Spleen (tissue), 11 donors: ENCODE results near the gene PCDH19. TPM values are rescaled to one million over a fixed set of nuclear protein-coding genes. Genes with fewer than 3 reads are reported as not detected.
A peak's percentile ranks its signal among the peaks of the same experiment; 100 is the strongest.

Experiments used
- DNase-seq: peaks from one replicate; pipeline ENCODE4 v3.0.0-alpha.2; 2020
- H3K27ac ChIP-seq, 8 donors: fragments of 200-600 bp; sonication (generic) in 7 of 8; 1 replicate in 4 of 8; 2 replicates in 4 of 8; pipeline versions ENCODE4 v1.5.0 to v1.8.0; 2016 to 2021; ENCODE audit warnings: inconsistent platforms in 4 of 8, mild to moderate bottlenecking in 4 of 8, moderate library complexity in 1 of 8
- H3K27me3 ChIP-seq, 7 donors: fragments of 200-600 bp; sonication (generic) in 6 of 7; replicated peaks in 1 of 7; 1 replicate in 4 of 7; 2 replicates in 3 of 7; pipeline versions ENCODE4 v1.5.0 to v1.8.0; 2016 to 2021; ENCODE audit warnings: inconsistent platforms in 3 of 7, mild to moderate bottlenecking in 1 of 7
- H3K36me3 ChIP-seq, 6 donors: fragments of 200-600 bp; sonication (generic) in 5 of 6; 1 replicate in 4 of 6; 2 replicates in 2 of 6; pipeline versions ENCODE4 v1.5.0 to v1.8.0; 2016 to 2021; ENCODE audit warnings: inconsistent platforms in 2 of 6
- H3K4me1 ChIP-seq, 6 donors: fragments of 200-600 bp; sonication (generic) in 5 of 6; 1 replicate in 3 of 6; 2 replicates in 3 of 6; pipeline versions ENCODE4 v1.5.0 to v1.8.0; 2016 to 2021; ENCODE audit warnings: inconsistent platforms in 3 of 6
- H3K4me3 ChIP-seq, 8 donors: fragments of 200-600 bp; sonication (generic) in 7 of 8; 1 replicate in 4 of 8; 2 replicates in 4 of 8; pipeline versions ENCODE4 v1.5.0 to v1.8.0; 2016 to 2021; ENCODE audit warnings: inconsistent platforms in 4 of 8, mild to moderate bottlenecking in 4 of 8, moderate library complexity in 2 of 8
- H3K9me3 ChIP-seq, 8 donors: fragments of 200-600 bp; sonication (generic) in 7 of 8; 1 replicate in 4 of 8; 2 replicates in 4 of 8; pipeline versions ENCODE4 v1.5.0 to v1.8.0; 2016 to 2021; ENCODE audit warnings: inconsistent platforms in 4 of 8
- POLR2A ChIP-seq, 3 donors: fragments of 450-650 bp; IDR thresholded peaks; one replicate each; pipeline ENCODE4 v1.5.1; 2017; ENCODE audit warnings: antibody characterized with exemption in 3 of 3, mild to moderate bottlenecking in 1 of 3
- POLR2AphosphoS5 ChIP-seq, 3 donors: sonication (generic); formaldehyde crosslinking; IDR thresholded peaks; one replicate each; pipeline ENCODE4 v1.5.1; 2017; ENCODE audit warnings: antibody characterized with exemption in 3 of 3
- WGBS, 5 donors: extraction: QIAGEN DNeasy Blood & Tissue Kit in 3 of 5; methylation state at CpG; one replicate each; pipeline versions ENCODE4 v1.1.5 to v1.1.7; 2013 to 2018; 5-methylcytosine and 5-hydroxymethylcytosine counted together
- intact Hi-C: fragments of 100-400 bp; cut with DNase I; formaldehyde crosslinking; loops from one replicate; pipeline ENCODE4 v1.15.0; 2023; ENCODE audit warnings: low total_unique reads
- polyA plus RNA-seq, 3 donors: library from polyadenylated mRNA; stranded (reverse); fragments of 200-250 nt; gene quantifications; one replicate each; pipeline ENCODE4 v1.2.1, GENCODE V29; 2013
- total RNA-seq, 7 donors: library from RNA; depleted of rRNA in 3 of 7; stranded (reverse); fragments of >200 nt in 3 of 7; fragmentation: NEBNext Ultra II Directional in 4 of 7; extraction: Animal tissue kit (Norgen Biotek cat#: 25700) in 4 of 7; gene quantifications; one replicate each; pipeline versions ENCODE4 v1.1.0 to v1.2.1, GENCODE V29; 2016 to 2021
- TF ChIP-seq, protein P1 (sequence below), 11 experiments: fragments of 200-600 bp in 7 of 11; fragments of 450-650 bp in 4 of 11; sonication (generic) in 4 of 11; IDR thresholded peaks in 8 of 11; conservative IDR thresholded peaks in 3 of 11; 1 replicate in 7 of 11; 2 replicates in 4 of 11; pipeline versions ENCODE4 v1.4.0 to v1.8.0; 2016 to 2021; ENCODE audit warnings: antibody characterized with exemption in 11 of 11, inconsistent platforms in 4 of 11, mild to moderate bottlenecking in 1 of 11
- donor health status: healthy with polysubstance abuse.
- donor health status: DM: no; HTN: no; CAD: no; lungs with moderate emphysema.
- donor health status: DM: no; HTN: no; CAD: no.
- donor health status: Bipolar disorder and iron deficiency.
- donor health status: healthy.
- donor health status: DM: no; HTN: no; CAD: no.
- donor health status: DM: yes; HTN: yes; CAD: no.

Gene PCDH19
- total and polyA plus RNA-seq, 10 donors = 0.02 to 0.34 (median 0.08) TPM

DNA sequence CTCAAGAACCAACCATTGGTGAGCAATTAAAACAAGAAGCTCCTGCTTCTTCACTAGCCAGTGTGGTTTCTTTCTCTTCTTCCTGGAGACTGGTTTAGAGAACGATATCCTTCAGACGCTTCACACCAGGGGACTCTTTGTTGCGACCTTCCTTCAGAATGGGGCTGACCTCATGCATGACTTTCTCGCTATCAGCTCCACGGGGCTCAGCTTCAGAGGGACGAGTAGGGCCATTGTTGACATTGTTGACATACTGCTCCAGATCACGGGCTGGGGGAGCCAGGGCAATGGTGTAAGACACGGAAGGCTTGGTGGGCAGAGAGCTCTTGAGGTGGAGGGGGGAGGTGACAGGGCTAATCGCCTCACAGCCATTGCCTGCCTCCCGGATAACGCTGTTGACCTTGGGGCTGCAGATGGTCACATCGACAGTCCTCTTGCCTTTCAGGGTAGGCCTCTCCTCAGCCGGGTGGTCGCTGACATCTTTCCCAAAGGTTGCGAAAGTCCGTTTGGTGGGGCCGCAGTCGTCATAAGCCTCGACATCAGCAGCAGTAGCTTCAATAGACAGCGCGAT, 113.8 kb downstream of the PCDH19 start:
- intact Hi-C loops = no loop called here
- TF ChIP-seq POLR2AphosphoS5 (IDR thresholded peaks at IDR 0.05) (no peak), POLR2A (IDR thresholded peaks at IDR 0.05) (no peak)
- TF ChIP-seq, protein P1, sequence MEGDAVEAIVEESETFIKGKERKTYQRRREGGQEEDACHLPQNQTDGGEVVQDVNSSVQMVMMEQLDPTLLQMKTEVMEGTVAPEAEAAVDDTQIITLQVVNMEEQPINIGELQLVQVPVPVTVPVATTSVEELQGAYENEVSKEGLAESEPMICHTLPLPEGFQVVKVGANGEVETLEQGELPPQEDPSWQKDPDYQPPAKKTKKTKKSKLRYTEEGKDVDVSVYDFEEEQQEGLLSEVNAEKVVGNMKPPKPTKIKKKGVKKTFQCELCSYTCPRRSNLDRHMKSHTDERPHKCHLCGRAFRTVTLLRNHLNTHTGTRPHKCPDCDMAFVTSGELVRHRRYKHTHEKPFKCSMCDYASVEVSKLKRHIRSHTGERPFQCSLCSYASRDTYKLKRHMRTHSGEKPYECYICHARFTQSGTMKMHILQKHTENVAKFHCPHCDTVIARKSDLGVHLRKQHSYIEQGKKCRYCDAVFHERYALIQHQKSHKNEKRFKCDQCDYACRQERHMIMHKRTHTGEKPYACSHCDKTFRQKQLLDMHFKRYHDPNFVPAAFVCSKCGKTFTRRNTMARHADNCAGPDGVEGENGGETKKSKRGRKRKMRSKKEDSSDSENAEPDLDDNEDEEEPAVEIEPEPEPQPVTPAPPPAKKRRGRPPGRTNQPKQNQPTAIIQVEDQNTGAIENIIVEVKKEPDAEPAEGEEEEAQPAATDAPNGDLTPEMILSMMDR (IDR thresholded peaks at IDR 0.05 in 8 of 11, conservative IDR thresholded peaks at IDR 0.05 in 3 of 11) = no peak

DNA sequence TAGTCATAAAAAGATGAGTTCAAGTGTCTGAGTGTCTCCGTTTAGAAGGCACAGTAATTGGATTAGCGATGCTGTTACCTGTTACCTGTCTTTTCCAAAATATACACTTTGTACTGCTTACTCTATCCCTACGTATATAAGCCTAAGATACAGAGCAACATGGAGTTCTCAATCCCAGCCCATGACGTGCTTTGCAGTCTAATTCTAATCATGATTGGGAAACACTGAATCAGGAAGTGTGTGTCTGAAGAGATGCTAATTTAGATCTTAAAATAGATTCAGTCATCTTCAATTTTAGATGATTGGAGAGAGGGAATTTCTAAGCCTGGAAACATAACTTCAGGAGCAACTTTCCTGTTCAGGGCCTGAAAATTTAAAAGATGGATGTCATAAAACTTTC, 115.1 kb downstream of the PCDH19 start:
- 60 to 85% (median 78%) methylated on average over 4 of the region's 4 CpGs for WGBS, 5 donors
- no peaks in the 10 kb centered on the region for H3K36me3 ChIP-seq

More for the DNA sequence above, 113.8 kb downstream of the PCDH19 start:
- Histone ChIP-seq H3K27me3 (no peaks in the 10 kb centered on the region), H3K36me3 (no peaks in the 10 kb centered on the region), H3K27ac (no peak overlapping the region), H3K9me3 (no peaks in the 10 kb centered on the region), H3K4me1 (no peaks in the 10 kb centered on the region), H3K4me3 (no peak overlapping the region)
- 68 to 91% (median 85%) methylated on average over 19 to 21 of the region's 21 CpGs for WGBS, 5 donors
- DNase-seq = no peak

DNA sequence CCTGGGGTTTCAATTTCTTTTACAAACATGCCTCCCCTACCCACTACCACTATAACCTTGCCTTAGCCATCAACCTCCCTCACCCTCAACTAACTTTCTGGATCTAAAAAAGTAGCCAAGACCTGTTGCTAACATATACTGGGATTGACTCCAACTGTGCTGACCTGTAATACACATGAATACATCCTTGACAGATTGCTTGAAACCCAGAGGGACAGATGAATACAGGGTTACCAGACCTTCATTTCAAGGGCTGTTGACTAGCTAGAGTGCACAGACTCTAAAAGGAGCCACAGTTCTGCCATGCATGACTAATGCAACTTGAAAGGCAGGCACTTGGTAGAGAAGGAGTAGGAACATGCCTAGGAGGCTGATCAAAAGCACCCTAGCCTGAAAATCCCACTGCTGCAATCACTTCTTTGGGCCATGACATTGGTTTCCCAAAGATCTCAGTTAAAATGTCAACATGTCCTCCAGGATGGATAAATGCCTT, 121.0 kb downstream of the PCDH19 start:
- no peak overlapping the region for H3K4me3 ChIP-seq
- no peaks in the 10 kb centered on the region for H3K27me3 ChIP-seq
- no peaks in the 10 kb centered on the region for H3K36me3 ChIP-seq
- no peak overlapping the region for H3K27ac ChIP-seq
- no peaks in the 10 kb centered on the region for H3K4me1 ChIP-seq
- intact Hi-C loops = no loop called here
- H3K9me3 ChIP-seq = no peaks in the 10 kb centered on the region
- no peak for TF ChIP-seq POLR2AphosphoS5 (IDR thresholded peaks at IDR 0.05)
- TF ChIP-seq, protein P1 (IDR thresholded peaks at IDR 0.05 in 8 of 11, conservative IDR thresholded peaks at IDR 0.05 in 3 of 11) = no peak
- TF ChIP-seq POLR2A (IDR thresholded peaks at IDR 0.05) = no peak
- DNase-seq = no peak

More for the DNA sequence above, 115.1 kb downstream of the PCDH19 start:
- intact Hi-C loops = no loop called here
- TF ChIP-seq POLR2AphosphoS5 (IDR thresholded peaks at IDR 0.05) (no peak), POLR2A (IDR thresholded peaks at IDR 0.05) (no peak)
- TF ChIP-seq, protein P1 (IDR thresholded peaks at IDR 0.05 in 8 of 11, conservative IDR thresholded peaks at IDR 0.05 in 3 of 11) = no peak
- DNase-seq = no peak
- no peaks in the 10 kb centered on the region for H3K27me3 ChIP-seq
- H3K27ac ChIP-seq = no peak overlapping the region
- no peaks in the 10 kb centered on the region for H3K9me3 ChIP-seq
- no peaks in the 10 kb centered on the region for H3K4me1 ChIP-seq
- H3K4me3 ChIP-seq = no peak overlapping the region

DNA sequence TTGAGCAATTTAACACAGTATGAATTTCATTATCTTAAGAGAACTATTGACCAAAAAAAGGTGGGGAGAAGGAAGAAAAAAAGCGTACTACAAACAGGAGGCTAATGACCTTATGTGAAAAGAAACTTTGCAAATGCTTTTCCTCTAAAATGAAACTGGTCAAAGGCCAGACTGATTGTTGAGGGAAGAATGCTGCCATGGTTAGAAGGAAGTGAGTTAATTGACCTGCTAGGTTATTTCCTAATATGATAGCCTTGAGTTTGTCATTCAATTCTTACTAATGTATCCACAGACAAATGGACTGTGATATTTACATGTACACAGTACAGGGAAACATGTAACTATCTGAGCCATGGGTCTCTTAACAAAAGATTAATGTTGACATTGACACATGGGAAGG, 132.8 kb downstream of the PCDH19 start:
- Histone ChIP-seq H3K27ac (peak overlapping the region in 1 of 8 donors; percentile 33), H3K36me3 (no peaks in the 10 kb centered on the region), H3K9me3 (peaks cover 0 to 10% (median 0%) of the 10 kb centered on the region in 8 donors), H3K4me3 (no peak overlapping the region), H3K4me1 (no peaks in the 10 kb centered on the region), H3K27me3 (no peaks in the 10 kb centered on the region)
- intact Hi-C loops = no loop called here
- TF ChIP-seq, protein P1 (IDR thresholded peaks at IDR 0.05 in 8 of 11, conservative IDR thresholded peaks at IDR 0.05 in 3 of 11) = no peak
- no peak for TF ChIP-seq POLR2A (IDR thresholded peaks at IDR 0.05)
- TF ChIP-seq POLR2AphosphoS5 (IDR thresholded peaks at IDR 0.05) = no peak
- WGBS, 5 donors = 44 to 88% (median 63%) methylated on average over 1 of the region's 1 CpG
- no peak for DNase-seq
